ENCODE results near the gene SALL3. TPM values are rescaled to one million over a fixed set of nuclear protein-coding genes. Genes with fewer than 3 reads are reported as not detected.

SALL3 gene
- total RNA-seq, 1 experiment from 2014 or later: not detected

DNA sequence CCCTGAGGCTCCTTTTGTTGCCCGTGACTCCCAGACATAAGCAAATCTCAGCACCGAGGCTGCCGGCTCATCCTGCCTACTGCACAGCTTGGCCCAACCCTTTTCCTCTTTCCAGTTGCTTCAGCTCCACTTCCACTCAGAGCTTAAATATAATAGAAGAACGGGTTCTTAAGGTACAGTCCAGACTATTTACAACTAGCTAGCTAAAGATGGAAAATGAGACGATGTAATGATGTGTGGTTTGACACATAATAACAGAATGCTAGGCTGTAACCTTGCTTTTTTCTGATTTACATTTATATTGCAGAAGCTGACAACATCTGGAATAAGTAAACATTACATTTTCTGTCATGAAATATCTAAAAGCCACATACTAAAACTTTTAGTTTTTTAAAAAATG, 62.7 kb downstream of the SALL3 start:
- no peaks in the 10 kb centered on the region for H3K4me1 ChIP-seq
- H3K4me3 ChIP-seq: peak overlapping the region; percentile 33
- H3K36me3 ChIP-seq: no peaks in the 10 kb centered on the region
- DNase-seq: no peak
- no peaks in the 10 kb centered on the region for H3K27me3 ChIP-seq
- H3K9me3 ChIP-seq (replicated peaks): no peaks in the 10 kb centered on the region
- no peak overlapping the region for H3K27ac ChIP-seq

DNA sequence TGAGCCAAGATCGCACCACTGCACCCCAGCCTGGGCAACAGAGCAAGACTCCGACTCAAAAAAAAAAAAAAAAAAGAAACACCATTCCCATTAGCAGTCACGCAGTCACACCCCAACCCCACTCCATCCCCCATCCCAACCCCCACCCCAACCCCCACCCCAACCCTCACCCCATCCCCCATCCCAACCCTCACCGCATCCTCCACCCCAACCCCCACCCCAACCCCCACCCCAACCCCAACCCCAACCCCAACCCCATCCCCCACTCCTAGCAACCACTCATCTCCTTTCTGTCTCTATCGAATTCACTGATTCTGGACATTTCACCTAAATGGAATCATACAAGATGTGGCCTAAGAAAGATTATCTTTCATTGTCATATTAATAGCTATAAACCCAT, 63.7 kb downstream of the SALL3 start:
- Histone ChIP-seq H3K27ac (no peak overlapping the region), H3K9me3 (replicated peaks) (no peaks in the 10 kb centered on the region), H3K4me1 (no peaks in the 10 kb centered on the region), H3K36me3 (no peaks in the 10 kb centered on the region), H3K4me3 (no peak overlapping the region), H3K27me3 (no peaks in the 10 kb centered on the region)
- no peak for DNase-seq

DNA sequence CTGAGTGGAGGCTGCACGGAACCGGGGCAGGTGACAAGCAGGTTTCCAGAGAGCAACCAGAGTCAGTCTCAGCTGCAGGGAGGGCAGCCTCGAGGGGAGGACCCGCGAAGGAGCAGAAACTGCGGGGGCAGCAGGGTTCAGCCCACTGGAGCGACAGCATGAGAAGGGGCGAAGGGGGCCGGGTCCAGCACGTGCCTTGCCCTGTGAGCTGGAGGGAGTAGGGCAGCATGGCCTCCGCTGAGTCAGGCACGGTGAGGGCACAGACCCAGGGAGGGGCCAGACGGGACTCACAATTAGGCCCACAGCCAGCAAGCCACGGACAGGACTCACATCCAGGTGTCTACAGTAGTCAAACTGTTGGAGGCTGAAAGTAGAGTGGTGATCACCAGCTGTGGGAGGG, 66.9 kb downstream of the SALL3 start:
- Histone ChIP-seq H3K36me3 (no peaks in the 10 kb centered on the region), H3K27me3 (no peaks in the 10 kb centered on the region), H3K27ac (no peak overlapping the region), H3K4me1 (no peaks in the 10 kb centered on the region), H3K4me3 (no peak overlapping the region), H3K9me3 (replicated peaks) (no peaks in the 10 kb centered on the region)
- DNase-seq: no peak

DNA sequence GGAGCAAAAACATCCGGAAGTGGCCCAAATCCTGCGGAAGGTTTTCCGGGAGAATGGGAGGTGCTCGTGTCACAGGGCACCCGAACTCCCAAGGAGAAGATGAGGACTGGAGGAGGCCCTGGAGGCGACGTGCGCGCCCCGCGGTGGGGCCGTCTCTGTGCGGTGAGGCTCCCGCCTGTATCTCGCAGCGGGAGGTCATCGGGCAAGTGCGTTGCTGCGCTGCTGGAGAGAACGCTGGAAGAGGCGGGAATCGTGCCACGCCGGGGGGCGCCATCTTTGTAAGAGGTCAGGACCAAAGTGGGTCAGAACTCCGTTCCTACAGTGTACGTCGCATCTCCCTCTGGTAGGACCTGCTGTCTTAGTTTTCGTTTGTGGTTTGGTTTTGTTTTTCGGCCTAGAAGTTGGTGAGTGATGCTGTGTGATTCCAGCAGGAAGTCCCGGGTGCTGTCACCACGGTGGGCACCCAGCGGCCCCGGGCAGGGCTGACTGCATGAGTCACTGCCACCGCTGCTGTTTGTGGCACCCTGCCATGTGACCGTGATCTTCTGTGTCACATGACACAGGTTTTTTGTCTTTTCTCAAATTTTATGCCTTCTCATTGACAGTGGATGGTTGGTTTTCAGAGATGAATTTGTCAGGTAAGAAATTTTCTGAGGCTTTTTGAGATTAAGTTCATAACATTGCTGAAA, 68.1 kb downstream of the SALL3 start:
- Histone ChIP-seq H3K4me1 (no peaks in the 10 kb centered on the region), H3K27me3 (no peaks in the 10 kb centered on the region), H3K9me3 (replicated peaks) (no peaks in the 10 kb centered on the region), H3K4me3 (no peak overlapping the region), H3K27ac (no peak overlapping the region), H3K36me3 (no peaks in the 10 kb centered on the region)
- no peak for DNase-seq

DNA sequence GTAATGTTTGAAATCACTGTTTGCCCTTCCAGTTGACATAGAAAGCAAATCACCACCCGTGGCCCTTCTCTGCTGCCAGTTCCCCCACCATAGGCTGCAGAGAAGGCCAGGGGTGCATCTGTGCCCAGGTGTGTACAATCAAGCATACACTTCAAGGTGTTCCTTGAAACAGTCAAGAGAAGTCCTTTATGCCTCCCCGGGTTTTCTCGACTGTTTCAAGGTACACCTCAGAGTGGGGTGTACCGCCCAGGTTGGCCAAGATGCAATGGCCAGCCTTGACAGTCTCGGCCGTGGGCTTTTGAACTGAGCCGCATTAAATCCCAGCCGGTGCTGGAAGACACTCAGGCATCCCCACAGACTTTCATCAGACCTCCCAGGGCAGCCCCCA, 68.6 kb downstream of the SALL3 start:
- H3K27ac ChIP-seq: no peak overlapping the region
- DNase-seq: no peak
- no peaks in the 10 kb centered on the region for H3K4me1 ChIP-seq
- no peaks in the 10 kb centered on the region for H3K27me3 ChIP-seq
- H3K4me3 ChIP-seq: no peak overlapping the region
- H3K9me3 ChIP-seq (replicated peaks): no peaks in the 10 kb centered on the region
- H3K36me3 ChIP-seq: no peaks in the 10 kb centered on the region

DNA sequence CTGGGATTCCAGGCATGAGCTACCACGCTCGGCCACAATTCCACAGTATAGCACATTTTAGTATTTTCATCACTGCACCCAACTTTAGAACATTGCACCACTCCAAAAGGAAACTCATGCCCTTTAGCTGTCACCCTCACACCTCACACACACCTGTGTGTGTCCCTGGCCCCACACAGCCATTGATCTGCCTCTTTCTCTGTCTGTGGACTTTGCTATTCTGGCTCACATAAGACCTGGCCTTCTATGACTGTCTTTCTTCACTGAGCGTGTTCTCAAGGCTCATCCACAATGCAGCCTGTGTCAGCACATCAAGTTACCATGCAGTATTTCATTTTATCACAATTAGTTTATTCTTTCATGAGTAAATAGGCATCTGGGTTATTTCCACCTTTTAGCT, 69.9 kb downstream of the SALL3 start:
- no peak for DNase-seq
- Histone ChIP-seq H3K4me3 (no peak overlapping the region), H3K9me3 (replicated peaks) (no peaks in the 10 kb centered on the region), H3K27me3 (no peaks in the 10 kb centered on the region), H3K27ac (no peak overlapping the region), H3K36me3 (no peaks in the 10 kb centered on the region), H3K4me1 (no peaks in the 10 kb centered on the region)

Other genes starting within 250 kb of the SALL3 start
- gene ATP9B, start 89.6 kb downstream of the SALL3 start, total RNA-seq (2014; rRNA removed; shearing (Covaris generic)): 10.0 and 12.5 TPM in 2 replicates

Measured in SJCRH30 (cell line).